ENCODE results near the gene APPL1. TPM values are rescaled to one million over a fixed set of nuclear protein-coding genes. Genes with fewer than 3 reads are reported as not detected.

APPL1 gene
- total and polyA plus RNA-seq, 2 of the 13 experiments (the other 11 are each of a cell fraction or from before 2014, with no cell fraction given) = 14.3 to 29.0 TPM

DNA sequence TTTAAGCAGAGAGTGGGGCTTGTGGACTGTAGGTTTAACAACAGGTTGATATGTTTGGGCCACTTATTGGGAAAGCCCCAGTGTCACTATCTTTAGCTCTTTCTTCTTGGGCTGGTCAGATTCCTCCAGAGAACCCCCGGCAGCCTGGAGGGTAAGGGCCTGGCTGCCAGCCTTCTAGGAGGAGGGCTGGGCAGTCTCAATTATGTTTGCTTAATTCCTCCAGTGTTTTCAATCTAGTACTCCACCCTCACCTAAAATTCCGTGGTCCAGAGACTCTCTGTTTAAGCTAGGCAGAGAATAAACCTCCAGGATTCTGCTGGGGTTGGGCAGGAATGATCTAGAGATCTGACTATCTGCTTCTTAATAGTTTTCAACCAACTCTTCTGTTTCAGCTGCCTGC lies 59.7 kb downstream of the APPL1 start:
- H3K9me3 ChIP-seq (ENCODE audit: low read length) = peaks cover 5% of the 10 kb centered on the region
- CTCF ChIA-PET (ENCODE audit: low intra/inter-chr PET ratio, low total read pairs) = no interaction called here
- no peaks in the 10 kb centered on the region for H3K4me1 ChIP-seq (ENCODE audit: insufficient read depth, low read length)
- in situ Hi-C loops (cut with HindIII; ENCODE audit: extremely low pct_ligation_motif_present, low pct_unique_long_range_greater_than_20kb) = no loop called here
- no peak overlapping the region for H3K4me2 ChIP-seq (ENCODE audit: low read depth, low read length)
- intact Hi-C loops (cut with micrococcal nuclease; ENCODE audit: unreplicated experiment) = no loop called here
- no TSS peak for BruUV-seq (replicated peaks)
- H3K79me2 ChIP-seq (ENCODE audit: insufficient read depth, low read length) = no peaks in the 10 kb centered on the region
- TF ChIP-seq ZNF275 (CRISPR knock-in tag; IDR thresholded peaks at IDR 0.05; ENCODE audit: borderline replicate concordance) = no peak
- TF ChIP-seq NFIB (CRISPR knock-in tag; IDR thresholded peaks at IDR 0.05; ENCODE audit: borderline replicate concordance) = no peak
- TF ChIP-seq ZNF841 (CRISPR knock-in tag; IDR thresholded peaks at IDR 0.05; ENCODE audit: borderline replicate concordance) = no peak
- no peak for TF ChIP-seq ZNF704 (CRISPR knock-in tag; IDR thresholded peaks at IDR 0.05; ENCODE audit: borderline replicate concordance)
- H3K27ac ChIP-seq (ENCODE audit: extremely low read length, insufficient read depth, low read length) = no peak overlapping the region
- FAIRE-seq = no peak
- no peak for DNase-seq (ENCODE audit: low spot score)
- no peak overlapping the region for H3K9ac ChIP-seq (ENCODE audit: insufficient read depth, low read depth, low read length)
- POLR2A ChIA-PET = no interaction called here
- no peaks in the 10 kb centered on the region for H3K36me3 ChIP-seq (replicated peaks in 1 of 2; ENCODE audit: control insufficient read depth in 1 of 2, insufficient read depth in 2 of 2, low read length in 2 of 2)
- 0 out of 5 replicates have a peak, but pooled peaks cover 0 to 3% of the 10 kb centered on the region in 2 experiments for H3K27me3 ChIP-seq (ENCODE audit: control insufficient read depth in 1 of 2, insufficient read depth in 2 of 2, low read length in 2 of 2)
- no peak for ATAC-seq
- no peak overlapping the region for H2AFZ ChIP-seq (ENCODE audit: low read length)
- WGBS (ENCODE audit: low lambda C conversion rate) = 44% methylated on average over 2 of the region's 2 CpGs
- H3K4me3 ChIP-seq (replicated peaks in 1 of 3; ENCODE audit: insufficient read depth in 1 of 3, low read depth in 2 of 3, low read length in 3 of 3) = no peak overlapping the region
- H4K20me1 ChIP-seq (ENCODE audit: insufficient read depth, low read length) = no peaks in the 10 kb centered on the region

DNA sequence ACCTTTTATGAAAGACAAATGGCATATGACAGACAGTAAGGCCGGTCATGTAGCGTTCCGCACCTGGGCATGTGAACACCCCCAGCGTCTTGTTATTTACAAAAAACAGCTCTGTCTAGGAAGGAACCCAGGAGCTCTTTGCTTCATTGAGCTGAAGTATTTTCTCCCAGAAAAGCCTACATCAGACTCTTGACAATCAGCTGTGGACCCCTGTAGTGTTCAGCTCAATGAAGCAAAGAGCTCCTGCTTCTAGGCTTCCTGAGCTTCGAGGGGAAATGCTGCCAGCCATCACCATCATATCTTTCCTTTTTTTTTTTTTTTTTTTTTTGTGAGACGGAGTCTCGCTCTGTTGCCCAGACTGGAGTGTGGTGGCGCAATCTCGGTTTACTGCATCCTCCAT lies 60.9 kb downstream of the APPL1 start:
- H3K4me2 ChIP-seq (ENCODE audit: low read depth, low read length) = no peak overlapping the region
- H3K9me3 ChIP-seq (ENCODE audit: low read length) = peaks cover 5% of the 10 kb centered on the region
- DNase-seq (ENCODE audit: low spot score) (no peak), FAIRE-seq (no peak), ATAC-seq (no peak)
- no peaks in the 10 kb centered on the region for H3K4me1 ChIP-seq (ENCODE audit: insufficient read depth, low read length)
- WGBS (ENCODE audit: low lambda C conversion rate) = 65% methylated on average over 9 of the region's 9 CpGs
- H3K36me3 ChIP-seq (replicated peaks in 1 of 2; ENCODE audit: control insufficient read depth in 1 of 2, insufficient read depth in 2 of 2, low read length in 2 of 2) = no peaks in the 10 kb centered on the region
- no peak overlapping the region for H3K9ac ChIP-seq (ENCODE audit: insufficient read depth, low read depth, low read length)
- in situ Hi-C loops (cut with HindIII; ENCODE audit: extremely low pct_ligation_motif_present, low pct_unique_long_range_greater_than_20kb) (no loop called here), intact Hi-C loops (cut with micrococcal nuclease; ENCODE audit: unreplicated experiment) (no loop called here)
- H3K27me3 ChIP-seq (ENCODE audit: control insufficient read depth in 1 of 2, insufficient read depth in 2 of 2, low read length in 2 of 2) = 0 out of 5 replicates have a peak, but pooled peaks cover 0 to 3% of the 10 kb centered on the region in 2 experiments
- H3K27ac ChIP-seq (ENCODE audit: extremely low read length, insufficient read depth, low read length) = no peak overlapping the region
- BruUV-seq (replicated peaks) = no TSS peak
- CTCF ChIA-PET (ENCODE audit: low intra/inter-chr PET ratio, low total read pairs) = no interaction called here
- no peaks in the 10 kb centered on the region for H3K79me2 ChIP-seq (ENCODE audit: insufficient read depth, low read length)
- POLR2A ChIA-PET = interaction anchor here (0.6 kb wide), 2 partner anchors 10 to 11 kb away, joined by 3 to 4 read pairs; no protein-coding TSS in a partner anchor
- no peak overlapping the region for H2AFZ ChIP-seq (ENCODE audit: low read length)
- H4K20me1 ChIP-seq (ENCODE audit: insufficient read depth, low read length) = no peaks in the 10 kb centered on the region
- H3K4me3 ChIP-seq (replicated peaks in 1 of 3; ENCODE audit: insufficient read depth in 1 of 3, low read depth in 2 of 3, low read length in 3 of 3) = no peak overlapping the region
- no peak for TF ChIP-seq PRDM4 (CRISPR knock-in tag; IDR thresholded peaks at IDR 0.05; ENCODE audit: borderline replicate concordance)
- TF ChIP-seq BRCA1 (CRISPR knock-in tag; IDR thresholded peaks at IDR 0.05) = no peak
- no peak for TF ChIP-seq RXRA (CRISPR knock-in tag; IDR thresholded peaks at IDR 0.05)
- no peak for TF ChIP-seq POGZ (CRISPR knock-in tag; IDR thresholded peaks at IDR 0.05)
- no peak for TF ChIP-seq KLF15 (CRISPR knock-in tag; IDR thresholded peaks at IDR 0.05; ENCODE audit: borderline replicate concordance)
- TF ChIP-seq, protein P1, sequence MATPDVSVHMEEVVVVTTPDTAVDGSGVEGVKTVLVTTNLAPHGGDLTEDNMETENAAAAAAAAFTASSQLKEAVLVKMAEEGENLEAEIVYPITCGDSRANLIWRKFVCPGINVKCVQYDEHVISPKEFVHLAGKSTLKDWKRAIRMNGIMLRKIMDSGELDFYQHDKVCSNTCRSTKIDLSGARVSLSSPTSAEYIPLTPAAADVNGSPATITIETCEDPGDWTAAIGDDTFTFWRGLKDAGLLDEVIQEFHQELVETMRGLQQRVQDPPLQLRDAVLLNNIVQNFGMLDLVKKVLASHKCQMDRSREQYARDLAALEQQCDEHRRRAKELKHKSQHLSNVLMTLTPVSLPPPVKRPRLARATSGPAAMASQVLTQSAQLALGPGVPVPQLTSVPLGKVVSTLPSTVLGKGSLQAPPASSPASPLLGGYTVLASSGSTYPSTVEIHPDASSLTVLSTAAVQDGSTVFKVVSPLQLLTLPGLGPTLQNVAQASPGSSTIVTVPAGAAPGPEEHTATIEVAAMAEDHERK (CRISPR knock-in tag; IDR thresholded peaks at IDR 0.05; ENCODE audit: low read depth) = no peak
- no peak for TF ChIP-seq TBX2 (CRISPR knock-in tag; IDR thresholded peaks at IDR 0.05; ENCODE audit: borderline replicate concordance)
- no peak for TF ChIP-seq TBX3 (IDR thresholded peaks at IDR 0.05; ENCODE audit: borderline replicate concordance)

Measured in HepG2 (cell line).